IPS-18c (cell line): ENCODE measurements around the gene MAMDC2.

Source experiments
- H3K4me3 ChIP-seq: 2 replicates; pipeline ENCODE4 v1.7.0; 2013; ENCODE audit warnings: low read depth, mild to moderate bottlenecking, low read length, moderate library complexity; ENCODE audit not compliant: insufficient read depth
- H3K9me3 ChIP-seq: one replicate; pipeline ENCODE4 v1.6.1; 2013; ENCODE audit warnings: mild to moderate bottlenecking, low read length, moderate library complexity; ENCODE audit not compliant: control insufficient read depth, insufficient read depth

MAMDC2 gene

GRCh38 chr9:70081120-70081495, 37.5 kb downstream of the MAMDC2 start:
- no peak overlapping the region for H3K4me3 ChIP-seq
- H3K9me3 ChIP-seq = no peaks in the 10 kb centered on the region

- Histone ChIP-seq H3K4me3 (no peak overlapping the region), H3K9me3 (no peaks in the 10 kb centered on the region)
Measured at GRCh38 chr9:70083429-70083828, 39.8 kb downstream of the MAMDC2 start.

GRCh38 chr9:70085241-70085640, 41.6 kb downstream of the MAMDC2 start:
- H3K4me3 ChIP-seq = no peak overlapping the region
- H3K9me3 ChIP-seq = no peaks in the 10 kb centered on the region

GRCh38 chr9:70091103-70091502, 47.5 kb downstream of the MAMDC2 start:
- no peak overlapping the region for H3K4me3 ChIP-seq
- H3K9me3 ChIP-seq = no peaks in the 10 kb centered on the region

- no peak overlapping the region for H3K4me3 ChIP-seq
- no peaks in the 10 kb centered on the region for H3K9me3 ChIP-seq
Measured at GRCh38 chr9:70091572-70091971, 47.9 kb downstream of the MAMDC2 start.

- Histone ChIP-seq H3K9me3 (no peaks in the 10 kb centered on the region), H3K4me3 (no peak overlapping the region)
Measured at GRCh38 chr9:70092190-70092589, 48.5 kb downstream of the MAMDC2 start.

GRCh38 chr9:70093095-70093494, 49.4 kb downstream of the MAMDC2 start:
- Histone ChIP-seq H3K4me3 (no peak overlapping the region), H3K9me3 (no peaks in the 10 kb centered on the region)

GRCh38 chr9:70093944-70094343, 50.3 kb downstream of the MAMDC2 start:
- Histone ChIP-seq H3K9me3 (no peaks in the 10 kb centered on the region), H3K4me3 (no peak overlapping the region)

GRCh38 chr9:70094747-70095146, 51.1 kb downstream of the MAMDC2 start:
- no peak overlapping the region for H3K4me3 ChIP-seq

GRCh38 chr9:70097187-70097586, 53.5 kb downstream of the MAMDC2 start:
- Histone ChIP-seq H3K4me3 (no peak overlapping the region), H3K9me3 (no peaks in the 10 kb centered on the region)

More at GRCh38 chr9:70094747-70095146, 51.1 kb downstream of the MAMDC2 start:
- H3K9me3 ChIP-seq = no peaks in the 10 kb centered on the region

GRCh38 chr9:70100362-70100761, 56.7 kb downstream of the MAMDC2 start:
- Histone ChIP-seq H3K9me3 (no peaks in the 10 kb centered on the region), H3K4me3 (no peak overlapping the region)

GRCh38 chr9:70101265-70101664, 57.6 kb downstream of the MAMDC2 start:
- Histone ChIP-seq H3K4me3 (no peak overlapping the region), H3K9me3 (no peaks in the 10 kb centered on the region)

GRCh38 chr9:70105147-70105546, 61.5 kb downstream of the MAMDC2 start:
- H3K9me3 ChIP-seq = no peaks in the 10 kb centered on the region

GRCh38 chr9:70106571-70106970, 62.9 kb downstream of the MAMDC2 start:
- Histone ChIP-seq H3K4me3 (no peak overlapping the region), H3K9me3 (no peaks in the 10 kb centered on the region)

More at GRCh38 chr9:70105147-70105546, 61.5 kb downstream of the MAMDC2 start:
- H3K4me3 ChIP-seq = no peak overlapping the region

GRCh38 chr9:70107558-70107957, 63.9 kb downstream of the MAMDC2 start:
- no peak overlapping the region for H3K4me3 ChIP-seq
- no peaks in the 10 kb centered on the region for H3K9me3 ChIP-seq

GRCh38 chr9:70108181-70108580, 64.5 kb downstream of the MAMDC2 start:
- Histone ChIP-seq H3K4me3 (no peak overlapping the region), H3K9me3 (peaks cover 2% of the 10 kb centered on the region)

GRCh38 chr9:70110194-70111041, 66.8 kb downstream of the MAMDC2 start:
- no peak overlapping the region for H3K4me3 ChIP-seq
- peaks cover 2% of the 10 kb centered on the region for H3K9me3 ChIP-seq

GRCh38 chr9:70111042-70111602, 67.5 kb downstream of the MAMDC2 start:
- no peak overlapping the region for H3K4me3 ChIP-seq

More at GRCh38 chr9:70111042-70111602, 67.5 kb downstream of the MAMDC2 start:
- peaks cover 2% of the 10 kb centered on the region for H3K9me3 ChIP-seq
